Liver (tissue), 3 donors: ENCODE measurements around the gene OMP.

Experiments used
- EGR1 ChIP-seq, 2 donors: IDR thresholded peaks; 2 replicates each; pipeline ENCODE4 v1.6.1; 2016 to 2018; ENCODE audit warnings: antibody characterized with exemption in 2 of 2, low read depth in 2 of 2
- FOXA1 ChIP-seq: IDR thresholded peaks from 2 replicates; pipeline ENCODE4 v1.6.1; 2016; ENCODE audit warnings: antibody characterized with exemption
- GABPA ChIP-seq, 2 donors: IDR thresholded peaks in 1 of 2; conservative IDR thresholded peaks in 1 of 2; 2 replicates each; pipeline ENCODE4 v1.6.1; 2016; ENCODE audit warnings: antibody characterized with exemption in 2 of 2, mild to moderate bottlenecking in 1 of 2, moderate library complexity in 1 of 2
- JUND ChIP-seq, 2 donors: IDR thresholded peaks; 2 replicates each; pipeline ENCODE4 v1.6.1; 2016; ENCODE audit warnings: antibody characterized with exemption in 2 of 2
- NR2F2 ChIP-seq: IDR thresholded peaks from 2 replicates; pipeline ENCODE4 v1.6.1; 2016; ENCODE audit warnings: antibody characterized with exemption
- RXRA ChIP-seq, 2 donors: IDR thresholded peaks; 2 replicates each; pipeline ENCODE4 v1.6.1; 2017 to 2018; ENCODE audit warnings: antibody characterized with exemption in 2 of 2, mild to moderate bottlenecking in 1 of 2
- SP1 ChIP-seq: IDR thresholded peaks from 2 replicates; pipeline ENCODE4 v1.6.1; 2018; ENCODE audit warnings: antibody characterized with exemption, mild to moderate bottlenecking
- TAF1 ChIP-seq: conservative IDR thresholded peaks from 2 replicates; pipeline ENCODE4 v1.6.1; 2016; ENCODE audit warnings: antibody characterized with exemption, mild to moderate bottlenecking
- YY1 ChIP-seq: IDR thresholded peaks from 2 replicates; pipeline ENCODE4 v1.6.1; 2016; ENCODE audit warnings: antibody characterized with exemption, mild to moderate bottlenecking
- TF ChIP-seq, protein P1 (sequence below): fragments of 150-350 bp; IDR thresholded peaks from 2 replicates; pipeline ENCODE4 v1.5.1; 2017; ENCODE audit warnings: improper control_type of control experiment, low read depth, low read length; ENCODE audit not compliant: missing input control
- TF ChIP-seq, protein P2 (sequence below): IDR thresholded peaks from 2 replicates; pipeline ENCODE4 v1.6.1; 2016; ENCODE audit warnings: antibody characterized with exemption
- TF ChIP-seq, protein P3 (sequence below): IDR thresholded peaks from 2 replicates; pipeline ENCODE4 v1.6.1; 2016; ENCODE audit warnings: antibody characterized with exemption, mild to moderate bottlenecking
- donor health status: healthy.
- donor health status: healthy.

DNA sequence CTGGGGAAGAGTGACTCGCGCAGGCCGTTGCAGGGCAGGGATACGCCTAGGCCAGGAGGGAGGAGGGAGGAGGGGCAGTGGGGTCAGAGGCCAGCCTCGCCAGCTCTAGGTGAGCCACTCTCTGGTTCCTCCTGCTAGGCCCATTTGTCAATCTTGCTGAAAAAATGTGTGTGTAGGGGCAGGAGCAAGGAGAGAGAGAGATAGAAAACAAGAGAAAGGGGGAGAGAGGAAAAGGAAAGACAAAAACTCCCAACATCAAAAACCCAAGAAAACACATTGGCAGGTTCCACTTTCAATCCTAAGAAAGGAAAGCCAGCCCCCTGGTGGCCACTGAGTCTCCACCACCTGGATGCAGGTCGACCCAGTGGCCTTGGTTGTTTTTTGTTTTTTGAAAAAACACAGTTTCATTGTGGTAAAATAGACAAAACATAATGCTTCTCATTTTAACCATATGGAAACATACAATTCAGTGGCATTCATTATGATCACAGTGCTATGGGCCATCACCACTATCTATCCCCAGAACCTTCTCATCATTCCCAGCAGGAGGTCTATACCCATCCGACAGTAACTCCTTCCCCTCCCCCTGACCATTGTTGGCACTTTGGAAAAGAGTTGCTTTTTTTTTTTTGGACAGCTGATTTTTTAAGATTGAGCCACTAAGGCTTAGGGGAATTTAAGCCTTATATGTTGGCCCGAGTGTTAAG, 10.9 kb downstream of the OMP start:
- TF ChIP-seq, protein P1, sequence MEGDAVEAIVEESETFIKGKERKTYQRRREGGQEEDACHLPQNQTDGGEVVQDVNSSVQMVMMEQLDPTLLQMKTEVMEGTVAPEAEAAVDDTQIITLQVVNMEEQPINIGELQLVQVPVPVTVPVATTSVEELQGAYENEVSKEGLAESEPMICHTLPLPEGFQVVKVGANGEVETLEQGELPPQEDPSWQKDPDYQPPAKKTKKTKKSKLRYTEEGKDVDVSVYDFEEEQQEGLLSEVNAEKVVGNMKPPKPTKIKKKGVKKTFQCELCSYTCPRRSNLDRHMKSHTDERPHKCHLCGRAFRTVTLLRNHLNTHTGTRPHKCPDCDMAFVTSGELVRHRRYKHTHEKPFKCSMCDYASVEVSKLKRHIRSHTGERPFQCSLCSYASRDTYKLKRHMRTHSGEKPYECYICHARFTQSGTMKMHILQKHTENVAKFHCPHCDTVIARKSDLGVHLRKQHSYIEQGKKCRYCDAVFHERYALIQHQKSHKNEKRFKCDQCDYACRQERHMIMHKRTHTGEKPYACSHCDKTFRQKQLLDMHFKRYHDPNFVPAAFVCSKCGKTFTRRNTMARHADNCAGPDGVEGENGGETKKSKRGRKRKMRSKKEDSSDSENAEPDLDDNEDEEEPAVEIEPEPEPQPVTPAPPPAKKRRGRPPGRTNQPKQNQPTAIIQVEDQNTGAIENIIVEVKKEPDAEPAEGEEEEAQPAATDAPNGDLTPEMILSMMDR, result peak; percentile 61
- TF ChIP-seq, protein P2, sequence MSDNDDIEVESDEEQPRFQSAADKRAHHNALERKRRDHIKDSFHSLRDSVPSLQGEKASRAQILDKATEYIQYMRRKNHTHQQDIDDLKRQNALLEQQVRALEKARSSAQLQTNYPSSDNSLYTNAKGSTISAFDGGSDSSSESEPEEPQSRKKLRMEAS, result no peak
- TF ChIP-seq, protein P3, sequence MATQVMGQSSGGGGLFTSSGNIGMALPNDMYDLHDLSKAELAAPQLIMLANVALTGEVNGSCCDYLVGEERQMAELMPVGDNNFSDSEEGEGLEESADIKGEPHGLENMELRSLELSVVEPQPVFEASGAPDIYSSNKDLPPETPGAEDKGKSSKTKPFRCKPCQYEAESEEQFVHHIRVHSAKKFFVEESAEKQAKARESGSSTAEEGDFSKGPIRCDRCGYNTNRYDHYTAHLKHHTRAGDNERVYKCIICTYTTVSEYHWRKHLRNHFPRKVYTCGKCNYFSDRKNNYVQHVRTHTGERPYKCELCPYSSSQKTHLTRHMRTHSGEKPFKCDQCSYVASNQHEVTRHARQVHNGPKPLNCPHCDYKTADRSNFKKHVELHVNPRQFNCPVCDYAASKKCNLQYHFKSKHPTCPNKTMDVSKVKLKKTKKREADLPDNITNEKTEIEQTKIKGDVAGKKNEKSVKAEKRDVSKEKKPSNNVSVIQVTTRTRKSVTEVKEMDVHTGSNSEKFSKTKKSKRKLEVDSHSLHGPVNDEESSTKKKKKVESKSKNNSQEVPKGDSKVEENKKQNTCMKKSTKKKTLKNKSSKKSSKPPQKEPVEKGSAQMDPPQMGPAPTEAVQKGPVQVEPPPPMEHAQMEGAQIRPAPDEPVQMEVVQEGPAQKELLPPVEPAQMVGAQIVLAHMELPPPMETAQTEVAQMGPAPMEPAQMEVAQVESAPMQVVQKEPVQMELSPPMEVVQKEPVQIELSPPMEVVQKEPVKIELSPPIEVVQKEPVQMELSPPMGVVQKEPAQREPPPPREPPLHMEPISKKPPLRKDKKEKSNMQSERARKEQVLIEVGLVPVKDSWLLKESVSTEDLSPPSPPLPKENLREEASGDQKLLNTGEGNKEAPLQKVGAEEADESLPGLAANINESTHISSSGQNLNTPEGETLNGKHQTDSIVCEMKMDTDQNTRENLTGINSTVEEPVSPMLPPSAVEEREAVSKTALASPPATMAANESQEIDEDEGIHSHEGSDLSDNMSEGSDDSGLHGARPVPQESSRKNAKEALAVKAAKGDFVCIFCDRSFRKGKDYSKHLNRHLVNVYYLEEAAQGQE, result no peak
- TF ChIP-seq FOXA1, result no peak
- no peak for TF ChIP-seq NR2F2
- TF ChIP-seq EGR1 (IDR thresholded peaks at IDR 0.05; ENCODE audit: low read depth in 2 of 2), result no peak
- TF ChIP-seq RXRA (IDR thresholded peaks at IDR 0.05), result no peak
- no peak for TF ChIP-seq TAF1
- TF ChIP-seq GABPA (IDR thresholded peaks at IDR 0.05 in 1 of 2, conservative IDR thresholded peaks at IDR 0.05 in 1 of 2), result no peak
- TF ChIP-seq YY1, result no peak
- TF ChIP-seq SP1, result no peak
- no peak for TF ChIP-seq JUND (IDR thresholded peaks at IDR 0.05)
